GM18508 (cell line): ENCODE data around the gene HOXB7.

ENCODE experiments used
- ATAC-seq: cut with Tn5 transposase; IDR thresholded peaks from one replicate; pipeline ENCODE4 v1.9.1; 2021; ENCODE audit warnings: moderate number of reproducible peaks; ENCODE audit not compliant: insufficient read depth, unreplicated experiment

The HOXB7 gene

DNA sequence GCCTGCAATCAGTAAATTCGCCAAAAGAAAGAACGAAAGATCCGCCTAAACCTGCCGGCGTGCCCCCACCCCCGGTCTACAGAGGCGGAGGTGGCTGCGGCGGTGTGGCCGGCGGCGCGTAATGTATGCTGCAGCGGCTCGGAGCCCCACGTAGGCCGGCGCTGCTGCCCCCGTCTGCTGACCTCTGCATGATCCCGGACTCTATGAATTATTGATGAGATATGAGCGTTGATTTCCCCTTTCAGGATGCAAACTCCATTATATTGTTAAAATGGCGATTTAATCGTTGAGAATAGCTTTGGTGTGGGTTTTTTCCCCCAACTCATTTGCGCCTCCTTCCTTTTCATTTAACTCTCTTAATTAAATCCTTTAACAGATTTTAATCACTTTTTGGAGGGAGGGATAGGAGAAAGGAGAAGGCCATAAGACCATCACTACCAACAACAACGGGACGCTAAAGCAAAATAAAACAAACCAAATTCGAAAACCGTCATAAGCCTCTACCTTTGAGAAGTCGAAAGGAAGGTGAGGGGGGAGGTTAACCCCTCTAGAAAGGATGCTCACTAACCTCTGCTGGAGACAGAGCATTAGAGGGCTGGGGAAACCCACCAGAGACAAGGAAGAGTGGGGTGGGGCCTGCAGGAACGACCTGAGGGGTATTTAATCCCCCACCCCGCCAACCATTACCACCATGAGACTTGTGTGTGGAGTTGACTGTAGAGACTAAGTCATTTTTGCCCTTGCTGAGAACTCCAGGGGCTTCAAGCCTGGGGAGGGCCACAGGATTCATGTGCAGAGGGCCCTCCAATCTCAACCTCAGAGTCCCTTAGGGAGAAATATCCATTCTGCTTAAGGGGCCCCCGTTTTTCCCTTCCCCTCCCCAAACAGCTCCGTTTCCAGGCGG lies 24.2 kb downstream of the HOXB7 start:
- ATAC-seq: no peak

DNA sequence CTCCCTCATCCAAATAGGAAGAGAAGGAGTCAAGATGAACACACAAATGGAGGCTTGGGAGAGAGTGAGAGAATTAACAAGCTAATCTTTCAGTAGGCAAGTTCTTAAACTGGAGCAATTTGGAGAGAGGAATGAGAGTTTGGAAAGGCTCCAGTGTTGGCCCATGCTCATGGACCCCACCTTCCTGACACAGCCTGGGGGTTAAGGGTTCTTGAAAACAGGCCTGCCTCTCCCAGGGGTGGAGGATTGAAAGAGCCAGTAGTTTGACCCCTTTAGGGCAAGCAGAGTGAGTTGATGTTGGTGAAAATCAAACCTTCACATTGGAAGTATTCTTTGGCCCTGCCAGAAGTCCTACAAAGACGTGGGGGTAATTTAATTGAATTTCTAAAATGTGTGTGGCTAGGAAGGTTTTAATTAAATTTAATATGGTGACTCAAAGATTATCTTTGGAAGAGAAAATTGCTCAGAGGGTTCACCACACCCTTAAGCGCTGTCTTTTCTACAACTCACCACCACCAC lies 26.5 kb downstream of the HOXB7 start:
- ATAC-seq: no peak

GRCh38 chr17:48583708-48584222 lies 27.1 kb downstream of the HOXB7 start:
- no peak for ATAC-seq

DNA sequence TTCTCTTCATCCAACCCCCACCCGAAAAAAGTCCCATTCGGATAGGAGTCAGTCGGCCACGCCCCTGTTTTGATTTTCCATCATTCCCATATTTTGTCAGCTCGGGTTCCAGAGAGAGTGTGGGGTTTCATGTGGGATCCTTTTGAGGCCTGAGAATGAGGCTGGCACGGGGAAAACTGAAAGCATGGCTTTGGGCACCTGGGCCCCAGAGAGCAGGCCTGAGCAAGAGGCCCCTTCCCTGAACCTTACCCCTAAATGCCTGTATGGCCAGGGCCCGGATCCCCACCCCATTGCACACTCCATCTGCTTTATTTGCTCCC lies 28.1 kb downstream of the HOXB7 start:
- no peak for ATAC-seq

- ATAC-seq: no peak
These were observed 30.9 kb downstream of the HOXB7 start for GRCh38 chr17:48579760-48580554.

GRCh38 chr17:48579471-48579759 lies 31.4 kb downstream of the HOXB7 start:
- ATAC-seq: no peak

DNA sequence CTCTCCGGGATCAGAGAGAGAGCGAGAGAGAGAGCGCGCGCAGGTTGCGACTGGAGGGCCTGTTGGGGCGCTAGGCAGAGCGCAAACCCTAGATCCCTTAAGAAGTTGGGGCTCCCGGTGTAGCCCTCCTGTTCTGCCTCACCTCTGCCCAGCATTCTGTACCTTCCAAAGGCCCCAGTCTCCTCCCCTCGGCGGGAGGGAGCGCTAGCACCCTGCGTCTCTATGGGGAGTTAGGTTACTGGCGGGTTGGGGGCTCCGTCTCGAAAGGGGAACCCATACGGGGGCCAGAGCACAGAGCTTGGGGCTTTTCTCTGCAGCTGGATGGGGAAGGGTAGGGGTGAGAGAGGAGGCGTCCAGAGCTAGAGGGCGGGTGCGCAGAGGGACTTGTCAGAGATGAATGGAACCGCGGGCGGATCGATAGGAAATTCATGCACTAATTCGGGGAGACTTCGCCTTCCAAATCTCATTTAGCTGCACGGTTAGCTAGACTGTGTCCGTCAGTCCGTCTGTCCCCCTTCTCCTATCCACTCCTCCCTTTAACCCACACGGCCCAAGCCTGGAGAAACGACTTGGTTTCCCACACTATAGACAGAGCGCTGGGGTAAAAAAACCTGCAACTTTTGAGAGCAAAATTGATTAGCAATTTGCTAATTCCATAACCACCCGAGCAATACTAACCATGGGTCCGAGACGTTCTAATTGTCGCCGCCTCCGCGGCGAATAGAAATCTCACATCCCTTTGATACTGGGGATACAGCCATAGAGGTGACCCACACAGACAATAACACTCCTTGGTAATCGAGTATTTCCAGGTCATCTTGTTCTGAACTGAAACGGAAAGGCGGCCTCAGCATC lies 32.0 kb downstream of the HOXB7 start:
- no peak for ATAC-seq

DNA sequence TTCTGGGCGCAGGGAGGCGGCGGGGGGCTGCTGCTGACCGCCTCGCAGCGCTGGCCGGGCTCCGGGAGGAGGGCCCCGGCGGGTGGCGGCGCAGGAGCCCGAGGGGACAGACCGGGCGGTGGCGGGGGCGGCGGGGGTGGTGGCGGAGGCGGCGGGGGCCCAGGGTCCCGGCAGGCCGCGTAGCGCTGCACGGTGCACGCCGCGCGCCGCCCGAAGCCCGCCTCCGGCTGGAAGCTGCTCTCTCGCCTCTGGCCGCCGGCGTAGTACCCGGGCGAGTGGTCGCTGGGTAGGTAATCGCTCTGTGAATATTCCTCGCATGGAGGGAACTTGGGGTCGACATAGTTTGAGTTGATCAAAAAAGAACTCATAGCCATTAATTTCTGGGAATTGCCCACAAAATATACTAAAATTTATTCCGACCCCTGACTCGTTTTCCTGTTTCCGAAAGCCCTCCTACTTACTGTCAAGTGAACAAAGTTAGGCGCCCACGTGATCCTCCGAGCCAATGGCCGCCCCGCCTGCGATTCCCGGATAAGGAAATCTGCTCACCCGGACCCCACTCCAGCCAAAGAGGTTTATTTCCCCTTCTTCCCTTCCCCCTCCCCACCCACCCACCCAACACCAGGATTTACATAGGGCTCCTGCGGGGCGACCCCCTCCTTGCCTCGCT lies 32.7 kb downstream of the HOXB7 start, which contains the start of gene HOXB4:
Gene HOXB4, minus strand, starts transcription at position 405 of the 670 bp plus-strand sequence. Its CDS starts 31 bp downstream, at position 374.
- ATAC-seq: no peak

DNA sequence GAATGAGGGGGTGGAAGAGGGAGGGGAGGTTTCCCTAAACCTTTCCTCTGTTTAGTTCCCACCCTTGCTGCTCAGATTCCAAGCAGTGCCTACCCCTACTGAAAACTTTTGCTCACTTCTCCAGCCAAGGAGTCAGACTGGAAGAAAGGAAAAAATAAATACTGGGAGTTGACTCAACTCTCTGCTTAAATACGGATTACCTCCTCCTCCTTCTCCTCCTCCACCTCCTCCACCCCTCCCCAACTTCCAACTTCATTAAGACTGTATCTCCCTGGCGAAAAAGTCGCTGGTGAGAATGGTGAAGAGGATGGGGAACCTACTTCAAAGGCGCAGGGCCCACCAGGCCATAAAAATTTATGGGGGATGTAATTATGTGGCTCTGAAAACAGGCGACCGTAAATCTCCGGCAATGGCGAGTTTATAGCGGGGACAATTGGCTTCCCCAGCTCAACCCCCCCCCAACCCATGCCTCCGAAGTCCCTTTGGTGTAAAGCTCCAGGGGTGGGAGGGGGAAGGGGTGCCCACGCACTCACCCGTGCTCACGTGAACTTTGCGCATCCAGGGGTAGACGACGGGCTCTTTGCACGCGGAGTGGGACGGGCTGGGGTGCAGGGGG lies 33.4 kb downstream of the HOXB7 start:
- ATAC-seq: no peak

- no peak for ATAC-seq
These were observed 34.1 kb downstream of the HOXB7 start for GRCh38 chr17:48576479-48577309.

GRCh38 chr17:48575673-48576478 lies 34.9 kb downstream of the HOXB7 start:
- ATAC-seq: no peak

DNA sequence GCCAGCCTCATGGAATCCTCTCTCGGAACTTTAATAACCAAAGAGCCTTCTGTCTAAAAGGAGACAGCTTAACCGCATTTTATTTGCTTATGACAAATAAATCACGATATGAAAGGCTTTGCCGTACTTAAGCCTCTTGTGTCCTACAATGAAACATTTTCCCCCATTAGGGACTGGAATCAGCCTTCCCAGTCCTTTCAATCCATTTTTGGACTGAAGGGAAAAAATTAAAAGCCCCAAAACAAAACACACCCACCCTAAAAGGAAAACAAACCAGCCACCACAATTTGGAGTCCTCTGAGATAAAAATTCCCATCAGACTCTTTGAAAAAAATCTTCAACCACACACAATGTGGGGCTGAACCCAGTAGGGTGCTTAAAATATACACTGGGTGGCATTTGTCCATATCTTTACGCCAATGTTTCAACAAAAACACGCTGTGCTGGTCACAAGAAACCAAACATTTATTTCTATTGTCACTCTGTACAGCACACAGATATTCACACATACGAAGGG lies 35.7 kb downstream of the HOXB7 start:
- ATAC-seq: no peak

DNA sequence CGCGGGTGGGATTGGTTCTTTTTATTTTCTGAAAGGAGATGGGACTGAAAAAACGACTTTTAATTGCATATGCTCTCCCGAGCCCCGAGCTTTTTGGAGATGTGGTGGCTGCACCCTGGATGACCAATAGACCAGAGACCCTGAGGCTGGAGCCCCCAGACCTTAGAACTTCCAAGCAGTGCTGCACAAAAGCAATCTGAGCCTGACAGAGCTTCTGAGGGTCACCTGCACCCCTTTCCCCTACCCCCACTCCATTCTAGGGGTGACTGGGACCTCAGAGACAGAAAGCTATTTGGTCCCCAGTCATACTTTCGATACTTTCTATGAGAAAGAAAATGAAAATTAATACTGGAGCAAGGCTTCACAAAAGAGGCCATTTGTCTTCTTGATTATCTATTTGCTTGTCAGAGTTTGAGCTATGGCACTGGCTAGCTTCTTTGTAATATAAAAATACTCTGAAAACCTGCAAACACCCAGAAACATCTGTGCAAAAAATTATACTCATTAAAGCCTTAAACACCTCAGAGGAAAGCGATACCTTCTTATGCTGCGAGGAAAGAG lies 36.2 kb downstream of the HOXB7 start:
- ATAC-seq: no peak

- no peak for ATAC-seq
These were observed 38.9 kb downstream of the HOXB7 start for GRCh38 chr17:48571826-48572417.

- no peak for ATAC-seq
These were observed 39.6 kb downstream of the HOXB7 start for GRCh38 chr17:48571024-48571818.
